SW 1271 (cell line): ENCODE data around the gene DENND2A.
A peak's percentile ranks its signal among the peaks of the same experiment; 100 is the strongest.
"Not testable (repeated sequence)": the region's sequence is repeated elsewhere in the genome, so short reads cannot be mapped to it uniquely, and the experiment has no call there.

Source experiments
- DNase-seq, 2 experiments: peaks; one replicate each; lab custom pipeline; 2025; lab: John Stamatoyannopoulos, UW

DENND2A gene, protein sequence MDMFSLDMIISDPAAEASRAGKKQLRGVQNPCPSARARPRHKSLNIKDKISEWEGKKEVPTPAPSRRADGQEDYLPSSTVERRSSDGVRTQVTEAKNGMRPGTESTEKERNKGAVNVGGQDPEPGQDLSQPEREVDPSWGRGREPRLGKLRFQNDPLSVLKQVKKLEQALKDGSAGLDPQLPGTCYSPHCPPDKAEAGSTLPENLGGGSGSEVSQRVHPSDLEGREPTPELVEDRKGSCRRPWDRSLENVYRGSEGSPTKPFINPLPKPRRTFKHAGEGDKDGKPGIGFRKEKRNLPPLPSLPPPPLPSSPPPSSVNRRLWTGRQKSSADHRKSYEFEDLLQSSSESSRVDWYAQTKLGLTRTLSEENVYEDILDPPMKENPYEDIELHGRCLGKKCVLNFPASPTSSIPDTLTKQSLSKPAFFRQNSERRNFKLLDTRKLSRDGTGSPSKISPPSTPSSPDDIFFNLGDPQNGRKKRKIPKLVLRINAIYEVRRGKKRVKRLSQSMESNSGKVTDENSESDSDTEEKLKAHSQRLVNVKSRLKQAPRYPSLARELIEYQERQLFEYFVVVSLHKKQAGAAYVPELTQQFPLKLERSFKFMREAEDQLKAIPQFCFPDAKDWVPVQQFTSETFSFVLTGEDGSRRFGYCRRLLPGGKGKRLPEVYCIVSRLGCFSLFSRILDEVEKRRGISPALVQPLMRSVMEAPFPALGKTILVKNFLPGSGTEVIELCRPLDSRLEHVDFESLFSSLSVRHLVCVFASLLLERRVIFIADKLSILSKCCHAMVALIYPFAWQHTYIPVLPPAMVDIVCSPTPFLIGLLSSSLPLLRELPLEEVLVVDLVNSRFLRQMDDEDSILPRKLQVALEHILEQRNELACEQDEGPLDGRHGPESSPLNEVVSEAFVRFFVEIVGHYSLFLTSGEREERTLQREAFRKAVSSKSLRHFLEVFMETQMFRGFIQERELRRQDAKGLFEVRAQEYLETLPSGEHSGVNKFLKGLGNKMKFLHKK

DNA sequence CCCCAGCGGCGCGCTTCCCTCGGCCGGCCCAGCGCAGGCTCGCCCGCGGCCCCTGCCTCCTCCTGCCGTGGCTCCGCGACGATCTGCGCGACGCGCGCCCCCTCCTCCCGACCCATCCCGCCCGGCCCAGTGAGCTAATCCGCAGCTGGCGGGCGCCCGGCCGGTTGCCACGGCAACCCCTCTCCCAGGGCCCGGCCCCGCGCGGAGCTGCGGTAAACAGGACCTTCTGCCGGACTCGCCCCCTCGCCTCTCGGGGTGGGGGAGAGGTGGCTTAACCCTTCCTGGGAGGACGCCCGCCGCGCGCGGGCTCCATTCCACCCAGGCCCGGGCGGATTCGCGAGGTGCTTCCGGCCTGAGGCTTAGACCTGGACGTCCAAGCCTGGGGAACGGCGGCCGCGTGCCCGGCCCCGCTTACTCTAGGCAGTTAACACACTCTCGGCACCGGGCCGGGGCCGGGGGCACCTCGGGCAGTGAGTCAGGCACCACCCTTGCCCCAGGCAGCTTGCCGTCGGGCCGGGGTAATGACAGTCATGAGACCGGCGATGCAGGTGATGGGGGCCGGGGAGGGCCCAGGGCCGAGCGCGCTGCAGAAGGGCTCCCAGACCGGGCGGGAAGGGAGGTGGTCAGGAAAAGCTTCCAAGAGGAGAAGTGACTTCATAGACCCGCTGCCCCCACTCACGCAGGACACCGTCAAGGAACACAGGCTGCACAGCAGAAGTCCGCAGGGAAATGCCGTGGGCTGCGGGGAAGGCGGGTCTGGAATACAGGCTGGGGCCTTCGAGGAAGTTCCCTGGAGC is at the start of gene DENND2A:
Gene DENND2A, minus strand, starts transcription at position 87 of the 797 bp plus-strand sequence. CDS start 38,416 bp downstream, outside the sequence.
- DNase-seq, result no peak

DNA sequence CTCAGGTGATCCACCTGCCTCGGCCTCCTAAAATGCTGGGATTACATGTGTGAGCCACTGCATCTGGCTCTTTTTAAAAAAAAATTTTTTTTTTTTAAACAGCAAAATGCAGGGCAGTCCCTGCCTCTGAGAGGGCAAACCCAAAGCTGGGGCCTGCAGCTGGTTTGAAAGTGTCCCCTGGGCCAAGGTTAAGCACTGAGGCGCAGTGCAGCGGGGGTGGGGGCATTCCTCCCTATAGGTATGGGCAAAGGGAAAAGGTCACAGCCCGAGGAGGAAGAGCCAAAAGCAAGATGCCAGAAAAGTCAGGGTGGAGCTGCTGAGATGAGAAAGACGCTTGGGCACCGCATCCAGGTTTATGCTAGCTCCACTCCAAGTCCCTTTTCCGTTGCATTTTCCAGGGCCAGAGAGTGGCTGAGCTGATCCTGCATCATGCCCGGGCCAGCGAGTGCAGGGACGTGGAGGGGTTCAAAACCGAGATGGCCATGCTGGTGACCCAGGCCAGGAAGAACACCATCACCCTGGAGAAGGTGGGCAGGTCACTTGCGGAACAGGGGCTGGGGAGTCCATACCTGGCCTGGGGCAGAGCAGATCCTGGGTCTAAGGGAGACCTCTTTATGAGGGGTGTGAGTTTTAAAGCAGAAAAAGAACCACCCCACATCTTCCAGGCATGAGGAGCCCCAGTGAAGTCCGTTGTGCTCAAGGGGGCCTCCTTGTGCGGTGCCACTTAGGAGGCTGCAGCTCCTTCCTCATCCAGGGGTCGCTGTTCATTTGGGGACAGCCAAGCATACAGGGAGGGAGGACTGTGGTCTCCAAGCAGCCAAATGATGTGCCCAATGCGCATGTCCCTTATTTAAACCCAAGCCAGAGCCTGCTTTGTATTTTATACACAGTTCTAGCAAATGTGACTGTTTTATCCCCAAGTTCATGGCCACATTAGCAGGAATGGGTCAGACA is 48.9 kb upstream of the DENND2A start:
- no peak for DNase-seq

DNA sequence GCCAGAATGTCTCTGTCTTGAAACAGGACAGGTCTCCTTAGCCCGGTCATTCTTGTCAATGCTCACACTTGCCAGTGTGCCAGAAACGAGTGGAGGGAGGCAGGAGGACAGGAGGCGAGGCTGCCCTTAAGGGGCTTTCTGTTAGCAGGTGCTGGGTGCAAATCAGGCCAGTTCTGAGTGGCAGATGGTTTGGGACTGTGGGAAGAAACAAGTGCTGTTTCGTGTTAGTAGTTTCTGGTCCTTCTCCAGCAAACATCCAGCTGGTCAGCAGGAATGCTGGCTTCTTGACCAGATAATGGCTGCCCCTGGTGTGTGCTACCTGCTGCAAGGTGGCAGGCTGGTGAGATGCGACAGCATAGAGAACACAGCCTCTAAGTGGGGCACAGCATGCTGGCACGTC is 47.7 kb upstream of the DENND2A start:
- DNase-seq, result no peak

DNA sequence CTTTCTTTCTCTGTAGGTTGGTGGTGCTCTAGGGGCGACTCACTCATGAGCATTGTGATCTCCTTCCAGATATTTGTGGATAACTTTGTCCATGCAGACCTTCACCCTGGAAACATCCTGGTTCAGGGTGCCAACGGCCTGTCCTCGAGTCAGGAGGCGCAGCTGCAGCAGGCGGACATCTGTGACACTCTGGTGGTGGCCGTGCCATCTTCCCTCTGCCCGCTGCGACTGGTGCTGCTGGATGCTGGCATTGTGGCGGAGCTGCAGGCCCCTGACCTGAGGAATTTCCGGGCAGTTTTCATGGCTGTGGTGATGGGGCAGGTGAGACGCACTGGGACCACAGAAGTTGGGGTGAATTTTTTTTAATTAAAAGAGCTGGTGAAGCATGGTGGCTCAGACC is 46.3 kb upstream of the DENND2A start:
- DNase-seq, result no peak

DNA sequence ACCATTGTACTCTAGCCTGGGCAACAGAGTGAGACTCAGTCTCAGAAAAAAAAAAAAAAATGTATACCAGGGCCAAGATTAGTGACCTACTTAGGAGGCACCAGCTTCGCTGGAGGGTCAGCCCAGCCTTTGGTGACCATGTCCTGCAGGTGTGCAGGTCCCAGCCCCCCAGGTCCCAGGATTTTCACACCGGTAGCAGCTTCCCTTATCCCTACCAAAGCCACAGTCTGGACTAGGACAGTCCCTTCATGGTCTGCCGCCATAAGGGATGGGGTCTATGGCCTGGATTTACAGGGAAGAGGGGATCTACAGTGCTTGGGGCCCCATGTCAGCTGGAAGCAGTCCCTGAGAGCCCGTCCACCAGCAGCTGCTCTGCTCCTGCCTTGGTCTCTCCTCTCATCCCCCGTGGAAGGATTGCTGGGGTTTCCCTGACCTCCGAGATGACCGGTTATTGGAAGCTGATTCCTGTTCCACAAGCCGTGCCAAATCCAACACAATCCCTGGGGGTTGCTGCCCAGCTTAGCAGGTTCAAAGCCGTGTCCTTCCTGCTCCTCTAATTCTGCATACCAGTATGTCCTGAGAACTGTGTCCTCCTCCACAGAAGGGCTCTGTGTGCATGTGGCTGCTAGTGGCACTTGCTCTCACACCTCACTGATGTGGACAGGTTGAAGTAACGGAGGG is 44.9 kb upstream of the DENND2A start:
- no peak for DNase-seq

DNA sequence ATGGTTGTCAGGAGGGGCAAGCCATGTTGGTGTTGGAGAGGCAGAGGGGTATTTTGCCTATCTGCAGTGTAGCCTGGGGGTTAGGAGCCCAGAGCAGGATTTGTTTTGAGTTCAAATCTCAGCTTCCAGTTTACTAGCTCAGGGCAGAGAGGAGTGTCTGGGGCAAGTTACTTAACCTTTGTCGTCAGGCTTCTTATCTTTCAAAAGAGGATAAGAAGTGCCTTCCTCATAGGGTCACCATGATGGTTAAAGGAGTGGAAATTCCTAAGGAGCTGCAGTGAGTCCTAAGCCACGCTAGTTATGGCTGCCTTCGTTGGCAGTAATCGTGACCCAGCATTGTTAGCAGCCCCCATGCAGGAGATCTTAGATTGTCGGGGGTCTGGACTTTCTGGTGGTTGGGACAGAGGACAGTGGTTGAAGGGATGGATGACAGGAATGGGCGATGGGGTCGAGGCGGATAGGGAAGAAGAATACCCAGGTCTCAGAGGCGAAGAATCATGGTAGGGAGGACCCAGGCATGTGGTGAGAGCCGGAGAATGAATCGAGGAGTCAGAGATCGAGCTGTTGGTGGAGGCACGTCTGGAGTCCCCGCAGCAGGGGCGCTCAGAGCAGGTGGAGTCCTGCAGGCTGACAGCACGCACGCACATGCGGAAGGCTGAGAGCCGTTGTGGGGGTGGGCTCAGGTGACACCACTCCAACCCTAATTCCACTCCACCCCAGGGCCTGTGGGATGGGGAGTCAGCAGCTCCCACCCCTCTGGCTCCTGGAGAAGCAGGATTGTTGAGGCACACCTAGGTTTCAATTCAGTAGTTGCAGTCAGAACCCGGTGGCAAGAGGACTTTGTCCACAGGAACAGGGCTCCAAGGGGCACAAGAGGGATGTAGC is 43.7 kb upstream of the DENND2A start:
- DNase-seq, result no peak

DNA sequence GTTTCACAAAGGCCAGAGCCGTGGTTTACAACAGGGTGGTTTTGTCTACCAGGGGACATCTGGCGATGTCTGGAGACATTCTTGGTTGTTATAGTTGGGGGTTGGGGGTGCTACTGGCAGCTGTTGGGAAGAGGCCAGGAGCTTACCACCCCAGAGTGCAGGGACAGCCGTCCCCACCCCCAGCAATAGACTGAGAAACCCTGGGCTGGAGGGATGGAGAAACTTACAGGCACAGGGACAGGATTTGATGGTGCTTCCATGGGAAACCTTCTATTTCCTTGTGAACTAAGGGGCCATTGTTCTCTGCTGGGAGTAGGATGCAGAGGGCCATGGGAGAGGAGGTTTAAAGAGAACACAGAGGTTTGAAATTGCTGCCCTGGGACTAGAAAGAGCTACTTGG is 43.0 kb upstream of the DENND2A start:
- no peak for DNase-seq

DNA sequence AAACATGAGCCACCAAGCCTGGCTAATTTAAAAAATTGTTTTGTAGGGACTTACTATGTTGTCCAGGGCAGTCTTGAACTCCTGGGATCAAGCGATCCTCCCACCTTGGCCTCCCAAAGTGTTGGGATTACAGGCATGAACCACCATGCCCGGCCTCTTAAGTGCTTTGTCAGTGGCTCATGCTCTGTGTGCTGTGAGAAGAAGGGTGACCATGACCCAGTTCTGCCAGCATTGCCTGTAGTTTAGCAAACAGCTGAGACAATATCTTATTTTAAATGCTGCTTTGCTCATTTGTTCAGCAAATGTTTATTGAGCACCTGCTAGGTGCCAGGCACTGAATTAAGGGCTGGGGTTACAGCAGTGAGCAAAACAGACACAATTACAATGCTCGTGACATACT is 41.2 kb upstream of the DENND2A start:
- no peak for DNase-seq

DNA sequence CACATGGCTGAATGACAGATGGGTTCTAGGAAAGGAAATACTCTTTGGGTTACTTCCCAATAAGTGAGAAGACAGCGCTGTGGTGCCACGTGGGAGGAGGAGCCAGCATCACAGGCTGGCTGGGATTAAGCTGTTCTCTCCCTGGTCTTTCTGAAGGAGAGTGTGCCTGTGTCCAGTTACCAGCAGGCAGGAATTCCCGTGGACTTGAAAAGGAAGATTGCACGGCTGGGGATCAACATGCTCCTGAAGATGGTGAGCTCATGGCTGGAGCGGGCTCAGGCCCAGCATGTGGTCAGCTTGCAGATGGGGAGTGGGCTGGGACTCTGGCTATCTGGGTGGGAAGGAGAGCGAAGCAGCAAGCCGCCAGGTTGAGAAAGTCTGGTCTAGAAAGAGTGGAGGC is 40.3 kb upstream of the DENND2A start:
- DNase-seq, result no peak

DNA sequence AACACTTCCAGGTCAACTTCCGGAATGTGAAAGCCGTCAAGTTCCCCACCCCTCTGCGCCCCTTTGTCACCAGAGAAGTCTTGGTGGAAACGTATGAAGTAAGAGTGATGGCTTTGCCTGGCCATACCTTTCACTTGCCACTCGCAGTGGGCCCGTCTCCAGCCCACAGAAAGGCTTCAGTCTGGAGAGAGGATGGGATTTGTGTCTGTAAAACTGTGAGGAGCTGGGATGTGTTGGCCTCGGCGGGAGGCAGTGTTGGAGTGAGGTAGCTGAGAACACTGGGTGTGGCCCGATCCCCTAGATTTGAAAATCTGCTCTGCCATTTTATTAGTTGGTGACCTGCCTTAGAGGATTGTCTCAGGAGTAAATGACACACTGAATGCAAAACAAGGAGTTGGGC is 38.6 kb upstream of the DENND2A start:
- no peak for DNase-seq

DNA sequence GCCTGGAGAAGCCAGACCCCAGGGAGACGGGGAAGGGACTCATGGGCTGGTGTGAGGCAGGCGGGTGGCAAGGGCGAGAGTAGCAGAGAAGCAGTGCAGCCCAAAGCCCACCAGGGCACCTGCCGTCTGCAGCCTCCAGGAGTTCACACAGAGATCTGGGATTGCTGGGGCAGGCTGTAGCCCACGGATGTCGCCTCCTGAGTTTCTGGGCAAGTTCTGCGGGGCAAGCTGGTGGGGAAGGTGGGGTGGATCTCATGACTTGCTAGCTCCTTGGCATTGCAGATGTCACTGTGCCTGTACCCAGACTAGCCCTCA is 38.2 kb upstream of the DENND2A start:
- no peak for DNase-seq

DNA sequence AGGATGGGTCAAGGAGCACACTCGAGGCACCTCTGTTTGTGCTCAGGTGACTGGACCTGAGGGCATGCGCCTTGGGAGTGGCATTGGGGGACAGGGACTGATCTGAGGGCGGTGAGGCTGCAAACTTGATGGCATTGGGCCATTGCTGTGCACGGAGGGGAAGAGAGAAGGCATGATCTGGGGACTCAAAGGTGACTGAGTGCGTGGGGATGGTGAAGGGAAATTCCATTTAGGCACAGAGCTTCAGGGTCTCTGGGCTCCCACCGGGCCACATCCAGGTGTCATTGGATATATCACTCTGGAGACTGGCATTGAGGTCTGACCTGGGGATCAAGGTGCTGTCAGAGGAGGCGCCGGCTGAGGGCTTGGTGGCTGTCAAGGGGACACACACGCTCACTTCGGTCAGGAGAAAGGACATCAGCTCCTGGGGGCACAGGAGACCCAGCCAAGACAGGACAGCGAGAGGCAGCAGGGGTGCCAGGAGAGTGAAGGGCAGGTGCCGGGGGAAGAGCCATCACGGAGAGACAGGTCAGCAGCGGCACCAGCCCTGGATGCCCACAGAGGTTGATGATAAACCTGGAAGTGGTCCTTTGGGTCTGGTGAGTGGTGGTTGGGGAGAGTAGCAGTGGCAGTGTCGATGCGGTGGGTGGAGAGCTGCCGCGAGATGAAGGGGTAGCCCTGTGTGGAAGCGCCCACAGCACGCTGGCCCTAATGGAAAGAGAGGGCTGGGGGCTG is 37.6 kb upstream of the DENND2A start:
- DNase-seq, result no peak

DNA sequence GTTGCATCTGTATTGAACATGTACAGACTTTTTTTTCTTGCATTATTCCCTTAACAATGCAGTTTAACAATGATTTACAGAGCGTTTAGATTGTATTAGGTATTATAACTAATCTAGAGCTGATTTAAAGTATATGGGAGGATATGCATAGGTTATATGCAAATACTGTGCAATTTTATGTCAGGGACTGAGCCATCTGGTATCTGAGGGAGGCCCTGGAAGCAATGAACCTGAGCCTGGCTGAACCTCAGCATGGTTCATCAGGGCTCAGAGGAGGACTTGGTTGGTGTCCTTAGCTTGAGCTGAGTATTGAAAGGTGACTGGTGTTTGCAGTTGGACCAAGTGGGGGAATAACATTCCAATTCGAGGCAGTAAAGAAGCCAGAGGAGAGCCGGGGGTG is 36.9 kb upstream of the DENND2A start:
- DNase-seq, result no peak

DNA sequence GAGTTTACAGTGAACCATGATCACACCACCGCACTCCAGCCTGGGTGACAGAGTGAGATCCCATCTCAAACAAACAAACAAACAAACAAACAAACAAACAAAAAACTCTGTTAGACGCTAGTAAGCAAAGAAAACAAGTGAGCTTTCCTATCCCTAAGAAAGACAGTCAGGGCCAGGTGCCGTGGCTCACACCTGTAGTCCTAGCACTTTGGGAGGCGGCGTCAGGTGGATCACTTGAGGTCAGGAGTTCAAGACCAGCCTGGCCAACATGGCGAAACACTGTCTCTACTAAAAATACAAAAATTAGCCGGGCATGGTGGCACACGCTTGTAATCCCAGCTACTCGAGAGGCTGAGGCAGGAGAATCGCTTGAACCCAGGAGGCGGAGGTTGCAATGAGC is 36.3 kb upstream of the DENND2A start:
- not testable (repeated sequence) for DNase-seq

DNA sequence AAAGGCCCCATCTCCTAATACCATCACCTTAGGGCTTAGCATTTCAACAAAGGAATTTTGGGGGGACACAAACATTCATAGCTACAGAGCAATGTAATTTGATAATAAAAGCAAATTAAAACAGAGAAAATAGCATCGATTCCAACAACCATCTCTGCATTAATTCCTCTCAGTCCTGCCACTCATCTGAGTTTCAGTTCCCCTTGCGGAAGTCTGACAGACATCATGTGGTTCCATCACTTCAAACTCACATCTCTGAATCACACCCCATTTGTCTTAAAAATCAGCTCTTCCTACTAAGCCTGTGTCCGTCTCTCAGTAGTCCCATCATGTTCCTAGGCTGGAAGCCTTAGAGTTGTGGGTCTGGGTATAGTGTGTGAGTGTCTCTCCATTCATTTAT is 35.7 kb upstream of the DENND2A start:
- DNase-seq, result no peak

DNA sequence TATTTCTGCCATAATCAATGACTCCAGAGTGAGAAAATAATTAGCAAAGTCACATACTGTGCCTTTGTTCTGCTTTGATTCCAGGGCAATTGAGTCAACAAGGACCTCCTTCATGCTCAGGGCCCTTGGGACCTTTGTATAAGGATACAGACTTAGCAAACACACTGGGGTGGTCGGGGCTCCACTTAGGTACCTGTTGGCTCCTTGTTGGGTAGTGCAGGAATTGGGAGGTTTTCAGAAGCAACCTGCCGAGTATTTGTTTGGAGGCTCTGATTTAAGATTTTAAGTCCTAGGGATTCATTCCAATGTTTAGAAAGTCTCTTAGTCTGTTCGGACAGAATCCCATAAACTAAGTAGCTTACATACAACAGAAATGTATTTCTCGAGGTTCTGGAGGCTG is 35.1 kb upstream of the DENND2A start:
- no peak for DNase-seq

DNA sequence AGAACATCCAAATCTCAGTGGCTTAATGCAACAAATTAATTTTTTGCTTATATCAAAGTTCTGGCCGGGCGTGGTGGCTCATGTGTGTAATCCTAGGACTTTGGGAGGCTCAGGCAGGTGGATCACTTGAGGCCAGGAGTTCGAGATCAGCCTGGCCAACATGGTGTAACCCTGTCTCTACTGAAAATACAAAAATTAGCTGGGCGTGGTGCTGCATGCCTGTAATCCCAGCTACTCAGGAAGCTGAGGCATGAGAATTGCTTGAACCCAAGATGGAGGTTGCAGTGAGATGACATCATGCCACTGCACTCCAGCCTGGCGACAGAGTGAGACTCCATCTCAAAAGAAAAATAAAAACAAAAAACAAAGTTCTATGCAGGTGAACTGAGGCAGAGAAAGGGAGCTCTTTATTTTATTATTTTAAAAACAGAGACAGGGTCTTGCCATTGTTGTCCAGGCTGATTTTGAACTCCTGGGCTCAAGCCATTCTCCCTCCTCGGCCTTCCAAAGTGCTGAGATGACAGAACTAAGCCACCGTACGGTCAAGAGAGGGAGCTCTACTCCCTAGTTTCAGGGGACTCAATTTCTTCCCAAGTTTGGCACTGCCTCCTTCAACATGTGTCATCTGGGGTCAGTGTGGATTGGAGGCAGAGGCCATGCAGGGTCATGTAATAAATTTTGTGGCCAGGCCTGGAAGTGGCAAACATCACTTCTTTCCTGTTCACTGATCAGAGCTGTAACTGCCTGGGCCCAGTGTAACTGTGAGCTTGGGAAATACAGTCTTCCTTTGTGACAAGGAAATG is 34.5 kb upstream of the DENND2A start:
- peak; percentile 23 to 32 for DNase-seq

DNA sequence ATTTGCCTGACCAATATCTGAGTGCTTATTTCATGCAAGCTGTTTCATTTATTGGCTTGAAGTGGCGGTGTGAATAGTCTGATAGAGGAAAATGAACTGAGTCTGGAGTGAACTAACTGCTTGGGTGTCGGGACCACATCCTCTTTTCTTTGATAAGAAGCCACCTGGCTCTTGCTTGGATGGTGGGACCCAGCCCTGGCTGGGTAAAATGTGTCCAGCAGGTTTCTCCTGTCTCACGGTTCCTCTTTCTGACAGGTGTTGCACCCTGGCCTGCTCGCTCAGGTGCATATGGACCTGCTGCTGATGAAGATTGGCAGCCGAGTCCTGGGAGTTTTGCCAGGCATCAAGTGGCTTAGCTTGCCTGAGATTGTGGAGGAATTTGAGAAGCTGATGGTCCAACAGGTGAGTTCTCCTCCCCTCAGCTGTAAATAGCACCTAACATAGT is 33.8 kb upstream of the DENND2A start:
- no peak for DNase-seq
